Upper lobe of right lung (tissue), 1 donor: Measurements from ENCODE around the gene GNAZ. TPM values are rescaled to one million over a fixed set of nuclear protein-coding genes. Genes with fewer than 3 reads are reported as not detected.

ENCODE experiments used
- ATAC-seq: fragments of 200-7000 bp; cut with Tn5 transposase; one replicate; pipeline ENCODE4 v1.9.1; 2020; ENCODE audit warnings: mild to moderate bottlenecking, moderate library complexity
- DNase-seq: peaks from one replicate; pipeline ENCODE4 v3.0.0-alpha.2; 2020
- H3K27ac ChIP-seq: fragments of 200-600 bp; one replicate; pipeline ENCODE4 v1.8.0; 2022
- H3K27me3 ChIP-seq: fragments of 200-600 bp; one replicate; pipeline ENCODE4 v1.8.0; 2022; ENCODE audit warnings: mild to moderate bottlenecking
- H3K36me3 ChIP-seq: fragments of 200-600 bp; one replicate; pipeline ENCODE4 v1.8.0; 2022
- H3K4me1 ChIP-seq: fragments of 200-600 bp; one replicate; pipeline ENCODE4 v1.8.0; 2022
- H3K4me3 ChIP-seq: fragments of 200-600 bp; one replicate; pipeline ENCODE4 v1.8.0; 2022; ENCODE audit warnings: mild to moderate bottlenecking
- H3K9me3 ChIP-seq: fragments of 200-600 bp; one replicate; pipeline ENCODE4 v1.8.0; 2022
- CTCF ChIP-seq: fragments of 200-600 bp; IDR thresholded peaks from one replicate; pipeline ENCODE4 v1.8.0; 2022; ENCODE audit warnings: antibody characterized with exemption
- intact Hi-C: fragments of 100-400 bp; cut with DNase I; formaldehyde crosslinking; loops from one replicate; pipeline ENCODE4 v1.11.0; 2022
- total RNA-seq: library from RNA; stranded (reverse); fragmentation: NEBNext Ultra II Directional; extraction: Animal tissue kit (Norgen Biotek cat#: 25700); gene quantifications from one replicate; pipeline ENCODE4 v1.2.1, GENCODE V29; 2021
- donor health status: DM: no; HTN: yes; CAD: no; lungs with severe emphysema.

GNAZ gene
- total RNA-seq, 1 donor from 2014 or later = 3.0 TPM

- no peak for TF ChIP-seq CTCF
- Histone ChIP-seq H3K27ac (no peak overlapping the region), H3K4me1 (no peaks in the 10 kb centered on the region), H3K9me3 (no peaks in the 10 kb centered on the region), H3K4me3 (no peak overlapping the region), H3K36me3 (no peaks in the 10 kb centered on the region), H3K27me3 (no peaks in the 10 kb centered on the region)
- intact Hi-C loops = no loop called here
- ATAC-seq (no peak), DNase-seq (no peak)
Observed at GRCh38 chr22:23082534-23083314, 12.4 kb downstream of the GNAZ start.

DNA sequence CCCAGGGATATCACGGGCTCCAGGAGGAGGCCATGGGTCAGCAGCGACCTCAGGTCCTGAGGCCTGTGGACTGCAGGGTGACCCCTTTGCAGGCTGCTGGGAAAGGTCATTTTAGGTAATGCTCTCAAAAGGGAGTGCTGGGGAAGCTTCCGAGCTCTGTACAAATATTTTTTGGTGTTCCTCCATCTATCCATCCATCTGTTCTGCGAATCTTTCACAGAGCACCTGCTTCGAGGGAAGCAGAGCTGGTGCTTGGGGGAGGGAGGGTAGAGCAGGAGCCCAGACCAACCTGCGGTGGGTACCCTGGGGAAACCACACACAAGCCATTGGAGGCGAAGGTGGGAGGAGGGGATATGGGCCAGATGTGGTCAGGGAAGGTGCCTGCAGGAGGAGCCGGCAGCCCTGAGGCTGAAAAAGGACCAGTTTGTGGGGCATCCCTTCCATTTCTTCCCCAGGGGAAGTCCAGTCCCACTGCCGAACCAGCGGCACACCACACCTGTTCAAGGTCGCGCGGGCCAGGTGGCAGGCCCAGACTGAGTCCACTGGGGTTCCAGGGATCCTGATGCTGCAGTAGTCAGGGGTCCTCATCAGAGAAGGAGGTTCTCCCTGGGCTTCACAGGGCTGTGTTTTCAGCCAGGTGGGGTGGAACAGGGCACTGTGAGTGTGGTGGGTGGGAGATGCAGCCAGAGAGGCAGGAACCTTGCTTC lies 13.1 kb downstream of the GNAZ start:
- ATAC-seq (no peak), DNase-seq (no peak)
- TF ChIP-seq CTCF = no peak
- Histone ChIP-seq H3K27ac (no peak overlapping the region), H3K4me1 (no peaks in the 10 kb centered on the region), H3K9me3 (no peaks in the 10 kb centered on the region), H3K27me3 (no peaks in the 10 kb centered on the region), H3K36me3 (no peaks in the 10 kb centered on the region), H3K4me3 (no peak overlapping the region)
- intact Hi-C loops = no loop called here

DNA sequence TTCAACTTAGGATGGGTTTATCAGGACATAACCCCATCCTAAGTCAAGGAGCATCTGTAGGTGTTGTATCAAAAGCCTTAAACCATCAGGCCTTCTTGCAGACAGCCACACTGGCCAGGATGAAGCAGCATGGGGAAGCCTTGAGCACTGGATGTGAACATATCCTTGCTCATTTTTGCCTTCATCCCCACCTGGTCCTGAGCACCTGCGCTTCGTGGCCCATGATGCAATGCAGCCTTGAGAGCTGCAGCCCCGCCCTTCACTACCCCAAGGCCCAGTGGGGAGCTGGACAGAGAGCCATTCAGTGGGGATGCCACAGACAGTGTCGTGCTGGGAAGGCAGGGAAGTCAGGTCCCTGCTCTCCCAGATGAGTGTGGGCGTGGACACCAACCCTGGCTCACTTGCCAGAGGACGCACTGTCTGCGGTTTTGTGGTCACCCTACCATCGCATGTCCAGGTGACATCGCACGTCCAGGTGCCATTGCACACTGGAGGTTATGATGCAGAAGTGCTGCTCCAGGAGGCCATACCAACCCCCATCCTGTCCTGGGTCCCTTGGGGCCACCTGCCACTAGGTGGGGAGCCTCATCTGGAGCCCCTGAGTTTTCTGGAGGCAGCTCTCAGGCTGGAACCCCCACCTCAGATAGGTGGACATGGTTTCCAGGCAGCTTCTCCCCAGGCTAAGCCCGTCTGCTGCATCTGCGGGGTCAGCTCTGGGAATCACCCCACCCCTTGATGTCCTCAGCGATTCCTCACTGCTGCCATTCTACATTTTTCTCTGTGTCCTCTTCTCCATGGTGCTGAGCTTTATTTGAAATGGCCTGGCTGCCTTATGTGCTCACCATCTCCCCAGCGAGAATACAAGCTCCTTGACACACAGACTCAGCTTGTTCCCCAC lies 14.4 kb downstream of the GNAZ start:
- H3K4me1 ChIP-seq = no peaks in the 10 kb centered on the region
- TF ChIP-seq CTCF = no peak
- H3K27ac ChIP-seq = no peak overlapping the region
- H3K9me3 ChIP-seq = no peaks in the 10 kb centered on the region
- ATAC-seq (no peak), DNase-seq (no peak)
- no peak overlapping the region for H3K4me3 ChIP-seq
- H3K27me3 ChIP-seq = no peaks in the 10 kb centered on the region
- H3K36me3 ChIP-seq = no peaks in the 10 kb centered on the region
- intact Hi-C loops = no loop called here

DNA sequence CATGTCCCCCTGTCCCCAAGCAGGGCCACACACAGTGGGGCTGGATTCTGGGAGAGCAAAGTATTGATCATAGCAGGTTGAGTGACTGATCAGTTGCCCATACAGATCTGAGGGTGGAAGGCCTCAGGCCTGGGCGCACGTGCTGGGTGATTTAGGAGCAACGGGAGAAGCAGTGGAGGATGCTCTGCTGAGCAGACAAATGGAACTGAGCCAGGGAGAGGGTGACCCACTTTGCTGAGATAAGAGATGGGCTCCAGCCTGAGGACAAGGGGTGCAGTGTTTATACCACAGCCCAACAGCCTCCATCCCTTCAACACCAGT lies 15.0 kb downstream of the GNAZ start:
- no peaks in the 10 kb centered on the region for H3K36me3 ChIP-seq
- no peaks in the 10 kb centered on the region for H3K4me1 ChIP-seq
- ATAC-seq (no peak), DNase-seq (no peak)
- H3K4me3 ChIP-seq = no peak overlapping the region
- TF ChIP-seq CTCF = no peak
- H3K27ac ChIP-seq = no peak overlapping the region
- no peaks in the 10 kb centered on the region for H3K9me3 ChIP-seq
- intact Hi-C loops = no loop called here
- no peaks in the 10 kb centered on the region for H3K27me3 ChIP-seq

GRCh38 chr22:23085785-23086184 lies 15.5 kb downstream of the GNAZ start:
- ATAC-seq (no peak), DNase-seq (no peak)
- intact Hi-C loops = no loop called here
- Histone ChIP-seq H3K4me3 (no peak overlapping the region), H3K4me1 (no peaks in the 10 kb centered on the region), H3K27me3 (no peaks in the 10 kb centered on the region), H3K9me3 (no peaks in the 10 kb centered on the region), H3K27ac (no peak overlapping the region), H3K36me3 (no peaks in the 10 kb centered on the region)
- no peak for TF ChIP-seq CTCF
